ENCODE data around the gene TMPRSS11D.

The TMPRSS11D gene, protein sequence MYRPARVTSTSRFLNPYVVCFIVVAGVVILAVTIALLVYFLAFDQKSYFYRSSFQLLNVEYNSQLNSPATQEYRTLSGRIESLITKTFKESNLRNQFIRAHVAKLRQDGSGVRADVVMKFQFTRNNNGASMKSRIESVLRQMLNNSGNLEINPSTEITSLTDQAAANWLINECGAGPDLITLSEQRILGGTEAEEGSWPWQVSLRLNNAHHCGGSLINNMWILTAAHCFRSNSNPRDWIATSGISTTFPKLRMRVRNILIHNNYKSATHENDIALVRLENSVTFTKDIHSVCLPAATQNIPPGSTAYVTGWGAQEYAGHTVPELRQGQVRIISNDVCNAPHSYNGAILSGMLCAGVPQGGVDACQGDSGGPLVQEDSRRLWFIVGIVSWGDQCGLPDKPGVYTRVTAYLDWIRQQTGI

DNA sequence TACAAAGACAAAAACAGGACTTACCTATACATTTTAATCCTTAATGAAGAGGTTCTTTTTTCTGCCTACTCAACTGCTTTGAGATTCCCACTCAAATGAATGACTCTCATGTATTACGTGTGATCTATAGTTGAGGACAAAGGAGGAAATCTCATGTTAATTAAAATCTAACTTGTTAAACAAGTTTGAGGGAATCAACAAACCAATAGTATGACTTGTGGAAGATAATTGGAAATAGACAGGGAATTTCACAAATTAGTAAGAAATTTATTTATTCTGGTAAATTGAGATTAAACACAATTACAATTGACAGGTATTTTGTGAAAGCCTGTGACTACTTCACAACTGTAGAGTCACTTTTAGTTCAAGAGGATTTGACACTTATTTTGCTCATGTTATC lies at the start of gene TMPRSS11D:
TMPRSS11D (minus strand) TSS at position 101 of the 400 bp plus-strand sequence; CDS start at position 32, 69 bp downstream.
- no peak for DNase-seq

DNA sequence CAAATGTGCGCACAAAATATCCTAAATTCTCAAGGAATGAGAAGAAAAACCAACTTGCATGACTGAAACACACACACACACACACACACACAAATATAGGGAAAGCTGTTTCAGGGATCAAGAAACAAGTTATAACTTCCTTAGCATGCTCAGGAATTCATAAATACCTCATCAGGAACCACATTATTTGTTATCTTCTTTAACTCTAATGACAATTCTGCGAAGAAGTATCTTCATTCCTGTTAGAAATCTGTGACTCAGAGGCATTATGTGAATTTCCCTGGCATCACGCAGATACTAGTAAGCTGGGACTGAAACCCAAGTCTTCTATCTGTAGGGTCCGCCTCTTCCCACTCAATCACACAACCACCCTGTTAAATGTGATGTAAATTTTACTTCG lies 49.2 kb upstream of the TMPRSS11D start:
- no peak for DNase-seq

DNA sequence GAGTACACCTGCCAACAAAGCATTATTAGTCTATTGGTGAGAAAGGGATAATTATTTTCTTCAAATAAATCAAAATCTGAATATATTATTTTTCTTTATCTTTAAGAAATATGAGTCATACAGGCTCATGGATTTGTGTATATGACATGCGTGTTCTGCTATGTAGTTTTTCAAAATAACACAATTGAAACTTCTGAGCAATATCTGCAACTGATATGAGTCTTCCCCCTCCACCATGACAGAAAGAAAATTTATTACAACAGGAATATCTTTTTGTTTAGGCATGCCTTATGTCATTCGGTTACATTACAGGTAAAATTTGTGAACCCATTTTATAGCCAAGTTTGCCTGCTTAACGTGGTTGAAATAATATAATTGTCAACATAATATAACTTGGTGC lies 47.5 kb upstream of the TMPRSS11D start:
- no peak for DNase-seq

DNA sequence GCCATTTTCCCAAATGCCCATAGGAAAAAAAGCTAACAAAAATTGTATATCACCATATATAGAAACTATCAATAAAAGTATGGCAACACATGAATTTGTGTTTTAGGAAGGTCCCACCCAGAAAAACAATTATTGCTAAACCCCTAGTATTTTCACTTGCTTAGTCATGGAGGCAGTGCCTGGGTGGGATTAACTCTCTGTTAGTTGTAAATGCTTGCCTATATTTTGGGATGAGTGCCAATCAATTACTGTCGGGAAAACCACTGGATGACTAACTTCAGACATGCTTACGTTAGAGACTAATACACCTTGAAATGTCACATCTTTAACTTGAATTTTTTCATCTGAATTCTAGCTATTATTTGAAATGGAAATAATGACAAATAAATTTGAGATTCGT lies 45.6 kb upstream of the TMPRSS11D start:
- DNase-seq: no peak

DNA sequence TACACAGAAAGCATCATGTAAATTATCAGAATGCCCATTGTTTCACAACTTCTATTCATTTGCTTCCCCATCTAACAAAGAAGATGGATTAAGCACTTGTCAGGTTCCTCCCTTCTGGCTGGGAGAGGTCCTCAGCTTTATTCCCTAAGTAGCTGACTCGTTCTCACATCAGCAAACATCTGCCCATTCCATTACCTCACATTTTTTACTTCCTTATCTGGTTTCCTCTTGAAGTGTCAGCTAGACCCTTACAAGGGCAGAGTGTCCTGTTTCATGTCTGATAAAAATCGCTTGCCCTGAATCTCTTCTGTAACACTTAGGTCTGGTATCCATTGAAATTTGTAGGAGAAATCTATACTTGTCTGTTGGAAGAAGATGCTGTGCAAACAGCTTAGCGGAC lies 44.7 kb upstream of the TMPRSS11D start:
- DNase-seq: no peak

DNA sequence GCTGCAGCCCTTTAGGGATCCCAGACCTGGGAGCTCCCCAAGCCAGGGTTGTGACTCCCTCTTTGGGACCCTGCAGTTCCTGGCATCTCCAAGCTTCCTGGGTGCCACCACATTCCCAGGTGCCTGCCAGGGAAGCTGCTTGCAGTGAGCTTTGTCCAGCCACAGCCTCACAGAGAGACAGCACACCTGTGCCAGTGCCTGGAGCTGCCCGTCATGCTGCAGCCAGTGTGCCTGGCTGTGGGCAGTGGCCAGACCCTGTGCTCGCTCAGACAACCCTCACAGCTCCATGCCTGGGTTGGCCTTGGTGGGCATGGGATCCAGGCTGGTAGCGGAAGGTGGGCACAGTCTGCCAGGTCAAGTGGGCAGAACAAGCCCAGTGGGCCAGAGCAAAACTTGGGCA lies 43.4 kb upstream of the TMPRSS11D start:
- DNase-seq: no peak

DNA sequence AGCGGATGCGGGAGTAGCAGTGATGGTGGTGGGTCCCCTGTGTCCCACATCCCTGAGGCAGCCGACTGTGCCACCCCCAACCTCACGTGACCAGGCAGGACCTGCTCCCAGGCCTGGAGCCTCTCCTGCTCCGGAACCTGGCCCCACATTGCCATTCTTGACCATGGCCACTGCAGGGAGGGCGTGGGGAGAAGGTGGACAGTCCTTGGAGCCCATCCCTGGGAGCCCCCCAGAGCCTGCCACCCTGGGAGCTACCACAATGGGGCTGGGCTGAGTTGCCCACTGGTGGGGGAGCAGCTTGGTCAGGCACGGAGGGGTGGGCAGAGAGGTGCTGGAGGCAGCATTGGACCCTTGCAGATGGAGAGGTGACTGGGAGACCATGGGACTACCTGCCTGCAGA lies 42.7 kb upstream of the TMPRSS11D start:
- no peak for DNase-seq

DNA sequence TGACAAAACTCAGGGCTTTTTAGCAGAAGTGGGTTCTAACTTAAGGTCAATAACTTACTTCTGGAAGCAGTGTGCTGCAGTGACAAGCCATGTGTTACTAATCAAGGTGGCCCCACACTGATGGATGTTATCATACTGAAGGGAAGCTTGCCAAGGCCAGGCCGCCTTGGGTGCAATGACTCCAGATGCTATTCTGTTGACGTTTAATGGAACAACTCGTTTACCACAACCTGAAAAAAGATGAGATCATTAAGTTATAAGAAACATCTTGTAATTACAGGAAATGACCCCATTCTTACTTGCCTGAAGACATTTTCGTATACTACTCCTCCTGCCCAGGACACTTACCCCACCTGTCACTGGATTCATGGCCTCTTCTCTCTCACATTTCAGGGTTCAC lies 38.9 kb upstream of the TMPRSS11D start:
- no peak for DNase-seq

DNA sequence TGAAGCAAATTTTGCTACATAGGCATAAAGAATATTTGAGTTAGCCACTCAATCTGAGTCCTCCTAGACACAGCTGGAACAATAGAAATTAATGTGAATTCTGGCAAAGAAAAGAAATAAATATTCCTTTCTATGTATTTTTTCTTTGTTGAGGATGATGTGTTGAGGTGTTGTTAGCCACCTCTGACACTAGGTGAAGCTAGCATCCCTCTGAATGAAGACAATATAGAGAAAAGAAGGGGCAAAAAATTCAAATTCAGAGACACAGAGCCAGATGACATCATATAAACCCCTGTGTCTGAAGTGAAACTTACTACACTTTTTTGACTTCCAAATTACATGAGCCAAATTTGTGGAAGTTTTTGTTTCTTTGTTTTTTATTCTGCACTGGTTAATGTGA lies 34.6 kb upstream of the TMPRSS11D start:
- DNase-seq: no peak

DNA sequence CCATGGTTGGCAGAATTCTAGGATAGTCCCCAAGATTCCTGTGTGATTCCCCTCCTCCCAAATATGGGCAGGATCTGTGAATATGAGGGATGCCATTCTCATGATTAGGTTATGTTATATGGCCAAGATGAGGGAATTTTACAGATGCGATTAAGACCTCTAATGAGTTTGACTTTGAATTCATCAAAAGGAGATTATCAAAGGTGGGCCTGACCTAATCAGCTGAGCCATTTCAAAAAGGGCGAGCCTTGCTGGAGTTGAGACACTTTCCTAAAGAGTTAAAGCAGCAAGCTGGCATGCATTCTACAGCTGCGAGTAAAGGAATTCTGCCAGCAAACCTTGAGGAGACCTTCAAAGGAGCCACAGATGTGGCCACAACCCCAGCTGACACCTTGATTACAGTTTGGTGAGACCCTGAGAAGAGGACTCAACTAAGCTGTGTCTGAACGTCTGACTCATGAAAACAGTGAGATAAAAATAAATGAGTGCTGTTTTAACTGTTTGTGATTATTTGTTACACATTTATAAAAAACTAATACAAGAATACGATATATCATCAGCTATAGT lies 31.7 kb upstream of the TMPRSS11D start:
- DNase-seq: no peak

DNA sequence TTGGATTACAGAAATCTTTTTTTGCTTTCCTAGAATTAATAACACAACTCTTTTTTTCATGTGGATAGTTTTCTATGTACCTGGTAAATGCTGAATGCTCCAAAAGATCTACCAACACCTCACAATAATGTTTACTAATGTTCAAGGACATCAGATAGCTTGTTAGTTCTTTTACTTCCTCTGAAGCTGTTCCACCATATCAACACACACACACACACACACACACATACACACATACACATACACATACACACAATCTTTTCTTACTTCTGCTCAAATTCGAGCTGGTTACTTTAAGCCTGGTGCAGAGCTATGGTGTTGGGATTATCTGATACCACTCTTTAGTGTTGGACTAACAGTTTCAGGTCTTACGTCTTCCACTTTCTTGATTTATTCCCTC lies 28.3 kb upstream of the TMPRSS11D start:
- DNase-seq: no peak

DNA sequence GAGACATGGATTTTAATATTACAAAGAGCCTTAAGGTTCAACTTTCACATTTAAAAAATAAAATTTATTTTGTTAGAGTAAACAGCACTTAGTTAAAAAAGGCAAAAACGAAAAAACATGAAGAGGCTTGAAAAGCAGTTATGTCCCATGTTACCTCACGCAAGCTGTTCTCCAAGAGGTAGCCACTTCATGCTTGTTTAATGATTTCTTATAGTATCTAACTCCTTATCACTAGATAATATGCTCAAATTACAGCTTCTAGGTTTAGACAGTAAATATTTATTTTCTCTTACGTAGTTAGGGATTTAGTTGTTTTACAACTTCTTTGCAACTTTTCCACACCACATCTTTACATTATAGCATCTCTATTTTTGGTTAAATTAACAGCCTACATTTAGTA lies 27.8 kb upstream of the TMPRSS11D start:
- DNase-seq: no peak

DNA sequence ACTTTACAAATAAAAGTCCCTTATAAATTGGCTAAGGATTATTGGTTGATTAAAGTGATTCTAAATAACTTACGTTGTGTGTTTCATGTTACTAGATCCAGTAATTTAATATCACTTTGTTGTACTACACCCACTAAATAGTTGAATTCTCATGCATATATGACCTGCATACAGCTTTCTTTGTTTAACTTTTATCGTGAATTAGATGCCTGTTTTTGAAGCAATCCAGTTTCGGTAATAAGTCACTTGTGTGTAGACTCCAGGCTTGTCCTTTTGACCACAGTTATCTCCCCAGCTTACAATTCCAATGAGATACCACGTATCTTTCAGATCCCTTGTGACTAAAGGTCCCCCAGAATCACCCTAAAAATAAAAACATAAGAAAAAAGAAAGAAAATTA lies 27.3 kb upstream of the TMPRSS11D start:
- DNase-seq: no peak

DNA sequence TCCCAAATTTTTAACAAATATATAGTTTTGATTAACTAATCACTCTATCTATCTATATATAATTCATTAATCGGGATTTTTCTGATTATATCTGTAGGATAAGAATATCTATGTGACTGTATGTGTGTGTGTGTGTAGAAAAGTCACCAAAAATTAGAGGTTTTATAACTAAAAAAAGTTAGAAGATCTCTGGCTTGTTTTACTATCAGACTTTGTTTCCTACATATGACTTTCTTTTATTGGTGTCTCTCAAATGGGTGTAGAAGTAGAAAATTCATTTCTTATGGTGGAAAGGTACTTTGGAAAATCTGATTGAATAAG lies 26.7 kb upstream of the TMPRSS11D start:
- DNase-seq: no peak

DNA sequence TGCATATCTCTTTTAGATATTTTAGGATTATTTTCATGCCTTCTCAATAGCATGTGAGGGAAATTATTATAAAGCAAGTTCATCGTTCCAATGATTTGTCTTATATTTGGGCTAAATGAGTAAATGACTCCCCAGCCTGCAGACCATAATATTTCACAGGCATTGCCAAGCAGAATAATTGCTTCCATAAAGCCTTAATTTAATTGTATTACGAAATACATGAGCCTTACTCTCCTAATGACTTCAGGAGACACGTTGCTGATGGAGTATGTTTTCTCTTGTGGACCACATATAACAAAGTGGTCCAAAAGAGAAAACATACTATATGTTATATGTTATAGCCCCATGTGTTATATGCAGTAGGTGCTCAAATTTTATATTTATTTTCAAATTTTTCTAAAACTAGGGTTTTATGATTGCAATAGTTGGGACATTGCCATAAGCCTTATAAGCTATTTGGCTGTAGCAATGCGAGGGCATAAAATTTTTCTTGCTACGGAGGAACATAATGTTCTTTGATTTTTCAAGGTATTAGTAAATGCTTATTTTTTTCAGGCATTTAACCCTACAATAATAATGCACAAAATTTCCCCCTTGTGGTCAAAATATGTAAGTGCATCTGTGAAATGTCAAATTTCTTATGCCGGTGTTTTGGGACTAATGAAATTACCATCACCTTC lies 26.2 kb upstream of the TMPRSS11D start:
- DNase-seq: no peak

DNA sequence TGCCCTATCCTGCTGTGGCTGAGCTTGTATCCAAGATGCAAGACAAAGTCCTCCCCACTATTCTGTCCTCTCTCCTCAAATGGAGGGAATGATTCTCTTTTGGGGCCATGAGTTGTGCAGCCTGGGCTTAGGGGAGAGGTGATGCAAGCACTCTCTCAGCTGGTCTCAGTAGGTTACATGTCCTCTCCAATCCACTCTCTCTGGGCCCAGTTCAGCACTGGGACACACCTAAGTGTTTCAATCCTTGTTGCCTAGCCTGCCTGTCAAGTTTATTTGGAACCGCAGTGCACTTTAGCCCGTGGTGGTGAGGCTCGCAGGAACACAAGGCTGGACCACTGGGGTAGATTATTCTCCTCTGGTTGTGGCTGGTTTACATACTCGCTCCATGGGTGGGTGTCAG lies 23.8 kb upstream of the TMPRSS11D start:
- no peak for DNase-seq

DNA sequence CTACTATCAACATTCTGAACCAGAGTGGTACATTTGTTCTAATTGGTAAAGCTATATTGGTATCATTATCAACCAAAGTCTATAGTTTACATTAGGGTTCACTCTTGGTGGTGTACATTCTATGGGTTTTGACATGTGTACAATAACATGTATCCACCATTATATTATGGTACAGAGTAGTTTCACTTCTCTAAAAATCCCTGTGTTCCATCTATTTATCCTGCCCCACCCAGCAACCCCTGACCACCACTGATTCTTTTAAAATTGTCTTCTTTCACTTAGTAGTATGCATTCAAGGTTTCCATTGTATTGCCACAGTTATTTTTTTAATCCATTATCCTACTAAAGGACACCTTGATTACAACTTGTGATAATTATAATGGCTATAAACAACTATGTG lies 15.3 kb upstream of the TMPRSS11D start:
- DNase-seq: no peak

DNA sequence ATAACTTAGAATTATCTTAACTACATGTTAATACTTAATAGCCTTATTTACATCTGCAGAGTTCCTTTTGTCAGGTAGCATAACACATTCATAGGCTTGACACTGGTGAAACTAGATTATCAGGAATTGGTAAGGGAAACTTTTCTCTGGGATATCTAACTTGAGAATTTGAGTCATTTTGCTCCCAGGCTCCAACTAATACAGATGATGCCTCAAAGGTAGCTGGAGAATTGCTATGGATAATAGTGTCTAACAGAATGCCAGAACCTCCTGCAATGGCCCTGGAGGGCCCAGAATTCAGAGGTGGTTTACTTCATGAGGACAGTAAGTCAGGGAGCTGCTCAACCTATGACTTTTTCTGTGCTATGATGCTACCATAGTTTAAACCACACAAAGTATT lies 13.9 kb upstream of the TMPRSS11D start:
- DNase-seq: no peak

DNA sequence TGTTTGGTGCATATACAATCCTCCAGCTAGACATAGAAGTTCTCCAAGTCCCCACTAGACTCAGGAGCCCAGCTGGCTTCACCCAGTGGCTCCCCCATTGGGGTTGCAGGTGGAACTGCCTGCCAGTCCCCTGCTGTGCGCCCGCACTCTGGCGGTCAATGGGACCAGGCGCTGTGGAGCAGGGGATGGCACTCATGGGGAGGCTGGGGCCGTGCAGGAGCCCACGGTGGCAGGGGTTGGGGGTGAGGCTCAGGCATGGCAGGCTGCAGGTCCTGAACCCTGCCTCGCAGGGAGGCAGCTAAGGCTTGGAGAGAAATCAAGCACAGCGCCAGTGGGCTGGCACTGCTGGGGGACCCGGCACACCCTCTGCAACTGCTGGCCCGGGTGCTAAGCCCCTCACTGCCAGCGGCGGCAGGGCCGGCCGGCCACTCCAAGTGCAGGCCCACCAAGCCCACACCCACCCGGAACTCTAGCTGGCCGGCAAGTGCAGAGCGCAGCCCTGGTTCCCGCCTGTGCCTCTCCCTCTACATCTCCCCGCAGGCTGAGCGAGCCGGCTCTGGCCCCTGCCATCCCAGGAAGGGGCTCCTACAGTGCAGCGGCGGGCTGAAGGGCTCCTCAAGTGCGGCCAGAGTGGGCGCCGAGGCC lies 12.7 kb upstream of the TMPRSS11D start:
- DNase-seq: no peak

DNA sequence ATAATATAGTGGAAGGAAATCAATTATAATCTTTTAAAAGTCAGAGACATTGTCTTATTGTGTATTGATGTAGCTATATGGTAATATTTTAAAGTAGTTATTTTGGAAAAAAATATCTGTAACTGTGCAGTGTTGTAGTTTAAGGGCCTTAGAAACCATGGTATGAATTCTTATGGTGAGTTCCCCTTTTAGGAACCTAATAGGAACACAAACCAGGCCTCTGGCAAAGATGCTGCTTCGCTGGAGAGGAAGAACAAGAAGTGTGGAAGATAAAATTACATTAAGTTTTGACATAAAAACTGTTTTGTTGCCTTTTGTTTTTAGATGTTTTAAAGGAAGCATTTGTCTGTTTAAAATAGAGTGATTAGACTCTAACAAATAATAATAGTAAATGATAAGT lies 10.9 kb upstream of the TMPRSS11D start:
- DNase-seq: no peak

DNA sequence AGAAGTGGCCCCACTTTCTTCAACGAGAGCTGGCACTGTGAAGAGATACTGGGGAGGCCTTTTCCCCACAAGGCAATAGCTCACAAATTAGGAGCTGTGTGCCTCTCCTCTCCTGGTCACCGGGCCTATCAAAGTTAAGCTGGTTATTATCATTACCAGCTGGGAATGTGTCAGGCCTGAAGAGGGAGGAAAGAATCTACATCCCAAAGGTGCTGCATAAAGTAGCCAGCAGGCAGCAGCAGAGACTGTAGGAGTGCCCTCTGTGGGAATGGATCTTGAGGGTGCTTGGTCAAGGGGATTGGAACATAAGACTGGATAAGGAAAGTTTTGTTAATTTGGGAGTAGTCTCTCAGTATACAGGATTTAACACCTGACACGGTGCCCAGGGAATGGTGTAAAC lies 9.1 kb upstream of the TMPRSS11D start:
- DNase-seq: no peak

DNA sequence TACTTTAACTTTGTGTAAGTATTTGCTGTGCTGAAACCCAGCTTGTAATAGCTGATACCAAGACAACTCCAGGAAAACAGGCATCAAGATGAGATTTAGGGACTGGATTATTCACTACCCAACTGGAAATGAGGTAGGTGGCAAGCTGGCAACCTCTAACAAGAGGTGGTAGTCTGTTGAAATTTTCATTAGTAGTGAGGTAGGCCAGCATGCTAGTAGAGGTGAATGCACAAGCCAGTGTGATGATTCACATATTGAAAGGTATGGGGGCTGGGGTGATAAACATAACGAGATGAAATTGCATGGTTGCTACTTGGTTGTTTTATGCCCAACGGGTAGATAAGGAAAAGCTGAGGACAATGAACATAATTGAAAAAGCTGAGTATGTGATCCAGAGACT lies 8.5 kb upstream of the TMPRSS11D start:
- DNase-seq: no peak

DNA sequence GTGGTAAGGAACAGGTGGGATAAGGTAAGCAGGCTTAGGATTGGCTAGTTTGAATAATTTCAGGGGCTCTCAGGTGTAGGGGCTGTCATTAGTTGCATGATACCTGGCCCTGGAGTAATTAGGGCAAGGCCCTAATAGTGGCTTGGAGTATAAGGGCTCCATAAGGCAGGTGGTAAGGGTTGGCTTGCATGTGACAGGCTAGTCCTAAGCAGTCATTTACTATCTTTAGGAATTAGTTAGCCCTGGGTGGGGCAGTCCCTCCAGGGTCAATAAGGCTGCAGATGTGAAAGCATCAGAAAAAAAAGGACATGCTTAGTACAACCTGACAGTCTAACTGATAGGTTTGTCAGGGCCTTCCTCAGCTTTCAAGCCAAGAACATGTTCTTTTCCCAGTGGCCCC lies 7.8 kb upstream of the TMPRSS11D start:
- DNase-seq: no peak

DNA sequence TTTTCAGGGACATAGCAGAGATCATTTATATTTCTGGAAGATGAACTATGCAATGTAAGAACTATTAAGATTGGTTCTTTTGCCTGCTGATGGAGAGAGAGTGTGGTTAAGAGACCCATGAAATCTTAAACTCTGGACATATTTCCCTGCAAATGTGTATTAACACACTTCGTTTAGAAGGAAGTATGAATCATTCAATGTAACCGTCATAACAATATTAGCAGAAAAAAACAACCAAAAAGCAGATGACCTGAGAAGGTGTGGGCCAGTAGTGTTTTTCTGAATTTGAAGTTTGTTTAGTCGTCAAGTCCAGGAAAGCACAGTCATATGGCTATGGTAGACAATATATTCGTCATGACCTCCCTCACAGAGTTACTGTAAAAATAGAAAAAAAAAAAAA lies 2.5 kb upstream of the TMPRSS11D start:
- DNase-seq: no peak

Measured in stimulated activated CD8-positive, alpha-beta memory T cell treated with anti-CD3 and anti-CD28 coated beads, Interleukin-4, amount 100 ng/mL, for 48 hours (primary cell).